H1 (cell line): Measurements from ENCODE around the gene NKPD1.

ENCODE experiments used
- CBX5 ChIP-seq: fragments of 300-800, 300-1000 bp; sonication (generic); IDR thresholded peaks from 2 replicates; pipeline ENCODE4 v1.7.1; 2016; ENCODE audit warnings: antibody characterized with exemption, low read length, low read depth
- SP1 ChIP-seq: IDR thresholded peaks from 2 replicates; pipeline ENCODE4 v1.6.1; 2011; ENCODE audit warnings: low read depth, low read length
- TAF7 ChIP-seq: optimal IDR thresholded peaks from 2 replicates; pipeline ENCODE3; 2011; ENCODE audit warnings: low read depth, mild to moderate bottlenecking, inconsistent platforms, low read length, moderate library complexity, borderline replicate concordance
- TF ChIP-seq, protein P1 (sequence below), 3 experiments: IDR thresholded peaks; 1 replicate in 2 of 3; 2 replicates in 1 of 3; pipeline versions ENCODE4 v1.5.1 to v1.6.1; 2011; ENCODE audit warnings: low read length in 3 of 3, mild to moderate bottlenecking in 3 of 3, inconsistent platforms in 2 of 3, low read depth in 1 of 3, moderate library complexity in 1 of 3; ENCODE audit not compliant: insufficient read depth in 1 of 3; ENCODE audit errors: control extremely low read depth in 1 of 3

DNA sequence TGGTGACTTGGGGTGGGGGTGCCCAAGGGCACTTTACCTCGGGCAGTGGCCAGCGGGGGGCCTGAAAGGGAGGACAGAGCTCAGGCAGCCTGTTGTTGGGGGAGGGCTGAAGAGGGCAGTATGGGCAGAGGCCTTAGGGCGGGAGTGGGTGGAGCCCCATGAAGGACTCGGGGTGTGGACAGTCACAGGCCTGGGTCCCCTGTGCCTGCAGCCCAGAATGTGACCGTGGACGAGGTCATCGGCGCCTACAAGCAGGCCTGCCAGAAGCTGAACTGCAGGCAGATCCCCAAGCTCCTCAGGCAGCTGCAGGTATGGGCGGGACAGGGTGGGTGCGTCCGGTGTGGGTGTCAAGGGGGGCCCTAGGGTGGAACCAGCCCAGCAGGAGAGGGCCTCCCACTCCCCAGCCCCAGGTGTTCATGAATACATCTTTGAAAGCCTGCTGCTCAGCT lies 22.5 kb downstream of the NKPD1 start:
- TF ChIP-seq, protein P1, sequence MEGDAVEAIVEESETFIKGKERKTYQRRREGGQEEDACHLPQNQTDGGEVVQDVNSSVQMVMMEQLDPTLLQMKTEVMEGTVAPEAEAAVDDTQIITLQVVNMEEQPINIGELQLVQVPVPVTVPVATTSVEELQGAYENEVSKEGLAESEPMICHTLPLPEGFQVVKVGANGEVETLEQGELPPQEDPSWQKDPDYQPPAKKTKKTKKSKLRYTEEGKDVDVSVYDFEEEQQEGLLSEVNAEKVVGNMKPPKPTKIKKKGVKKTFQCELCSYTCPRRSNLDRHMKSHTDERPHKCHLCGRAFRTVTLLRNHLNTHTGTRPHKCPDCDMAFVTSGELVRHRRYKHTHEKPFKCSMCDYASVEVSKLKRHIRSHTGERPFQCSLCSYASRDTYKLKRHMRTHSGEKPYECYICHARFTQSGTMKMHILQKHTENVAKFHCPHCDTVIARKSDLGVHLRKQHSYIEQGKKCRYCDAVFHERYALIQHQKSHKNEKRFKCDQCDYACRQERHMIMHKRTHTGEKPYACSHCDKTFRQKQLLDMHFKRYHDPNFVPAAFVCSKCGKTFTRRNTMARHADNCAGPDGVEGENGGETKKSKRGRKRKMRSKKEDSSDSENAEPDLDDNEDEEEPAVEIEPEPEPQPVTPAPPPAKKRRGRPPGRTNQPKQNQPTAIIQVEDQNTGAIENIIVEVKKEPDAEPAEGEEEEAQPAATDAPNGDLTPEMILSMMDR (IDR thresholded peaks at IDR 0.05; ENCODE audit: control extremely low read depth in 1 of 3, insufficient read depth in 1 of 3, low read depth in 1 of 3, low read length in 3 of 3): no peak
- no peak for TF ChIP-seq TAF7
- no peak for TF ChIP-seq CBX5
- TF ChIP-seq SP1: no peak
